Thyroid gland (tissue), 4 donors: ENCODE measurements around the gene GADL1.

Experiments used
- POLR2A ChIP-seq, 2 donors: fragments of 450-650 bp; IDR thresholded peaks; one replicate each; pipeline ENCODE4 v1.6.1; 2017; ENCODE audit warnings: antibody characterized with exemption in 2 of 2, mild to moderate bottlenecking in 2 of 2, moderate library complexity in 1 of 2
- TF ChIP-seq, protein P1 (sequence below), 6 experiments: fragments of 200-600 bp in 3 of 6; fragments of 450-650 bp in 3 of 6; sonication (generic) in 3 of 6; IDR thresholded peaks; one replicate each; pipeline ENCODE4 v1.5.1; 2016 to 2019; ENCODE audit warnings: antibody characterized with exemption in 6 of 6, mild to moderate bottlenecking in 2 of 6, inconsistent platforms in 1 of 6, moderate library complexity in 1 of 6

DNA sequence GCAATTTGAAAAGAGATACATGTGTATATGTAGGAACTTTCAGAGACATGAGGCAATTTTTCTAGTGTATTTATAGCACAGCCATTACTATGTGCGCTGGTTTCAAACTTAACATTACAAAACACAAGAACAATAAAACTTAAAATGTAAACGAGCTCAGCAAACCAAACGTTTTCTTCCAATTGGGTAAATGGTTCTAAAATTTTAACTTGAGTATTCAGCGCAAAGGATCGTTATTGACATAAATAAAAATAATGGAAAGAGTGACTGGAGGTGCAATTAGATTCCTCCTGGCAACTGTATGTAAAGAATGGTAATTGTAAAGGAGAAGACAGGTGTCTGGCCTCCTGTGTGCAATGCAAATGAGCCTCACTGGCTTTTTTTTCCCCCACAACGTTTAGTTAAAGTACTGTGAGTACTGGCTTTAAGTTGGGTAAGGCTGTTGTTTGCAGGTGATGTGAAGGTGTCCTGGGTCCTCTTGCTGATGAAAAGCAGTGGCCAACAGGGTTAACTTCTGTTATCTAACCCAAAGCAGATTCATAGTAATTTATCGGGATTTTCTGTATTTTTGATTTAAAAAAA, 14.1 kb upstream of the GADL1 start:
- TF ChIP-seq POLR2A (IDR thresholded peaks at IDR 0.05), result no peak
- TF ChIP-seq, protein P1, sequence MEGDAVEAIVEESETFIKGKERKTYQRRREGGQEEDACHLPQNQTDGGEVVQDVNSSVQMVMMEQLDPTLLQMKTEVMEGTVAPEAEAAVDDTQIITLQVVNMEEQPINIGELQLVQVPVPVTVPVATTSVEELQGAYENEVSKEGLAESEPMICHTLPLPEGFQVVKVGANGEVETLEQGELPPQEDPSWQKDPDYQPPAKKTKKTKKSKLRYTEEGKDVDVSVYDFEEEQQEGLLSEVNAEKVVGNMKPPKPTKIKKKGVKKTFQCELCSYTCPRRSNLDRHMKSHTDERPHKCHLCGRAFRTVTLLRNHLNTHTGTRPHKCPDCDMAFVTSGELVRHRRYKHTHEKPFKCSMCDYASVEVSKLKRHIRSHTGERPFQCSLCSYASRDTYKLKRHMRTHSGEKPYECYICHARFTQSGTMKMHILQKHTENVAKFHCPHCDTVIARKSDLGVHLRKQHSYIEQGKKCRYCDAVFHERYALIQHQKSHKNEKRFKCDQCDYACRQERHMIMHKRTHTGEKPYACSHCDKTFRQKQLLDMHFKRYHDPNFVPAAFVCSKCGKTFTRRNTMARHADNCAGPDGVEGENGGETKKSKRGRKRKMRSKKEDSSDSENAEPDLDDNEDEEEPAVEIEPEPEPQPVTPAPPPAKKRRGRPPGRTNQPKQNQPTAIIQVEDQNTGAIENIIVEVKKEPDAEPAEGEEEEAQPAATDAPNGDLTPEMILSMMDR (IDR thresholded peaks at IDR 0.05), result no peak
